H1 (cell line): ENCODE data around the gene GTSE1. TPM values are rescaled to one million over a fixed set of nuclear protein-coding genes. Genes with fewer than 3 reads are reported as not detected.

Source experiments
- CBX8 ChIP-seq: fragments of 300-800, 300-1000 bp; sonication (generic); IDR thresholded peaks from 2 replicates; pipeline ENCODE4 v1.7.1; 2016; ENCODE audit warnings: low read depth, low read length, borderline replicate concordance
- CHD7 ChIP-seq: fragments of 300-600 bp; sonication (generic); IDR thresholded peaks from 2 replicates; pipeline ENCODE4 v1.7.1; 2012; ENCODE audit warnings: low read length, moderate library complexity, mild to moderate bottlenecking, inconsistent platforms; ENCODE audit not compliant: insufficient replicate concordance
- JUN ChIP-seq: IDR thresholded peaks from 2 replicates; pipeline ENCODE4 v1.6.1; 2011; ENCODE audit warnings: low read depth, mild to moderate bottlenecking, improper control_type of control experiment, low read length
- MAX ChIP-seq: IDR thresholded peaks from 2 replicates; pipeline ENCODE4 v1.6.1; 2012; ENCODE audit warnings: inconsistent platforms
- SIX5 ChIP-seq: IDR thresholded peaks from 2 replicates; pipeline ENCODE4 v1.6.1; 2011; ENCODE audit warnings: mild to moderate bottlenecking, low read depth, low read length
- polyA plus RNA-seq, 7 experiments: library from polyadenylated mRNA; depleted of rRNA in 3 of 7; stranded (reverse) in 5 of 7; unstranded in 2 of 7; fragments of >200 nt in 5 of 7; fragments of 200-250 nt in 2 of 7; gene quantifications; 1 replicate in 5 of 7; 2 replicates in 1 of 7; 4 replicates in 1 of 7; pipeline versions ENCODE4 v1.2.1 to v1.2.3, GENCODE V29; 2011 to 2013; ENCODE audit warnings: missing spikeins in 2 of 7, mixed read lengths in 2 of 7
- total RNA-seq: library from RNA; stranded (reverse); fragmentation: NEBNext Ultra II Directional; extraction: Animal tissue kit (Norgen Biotek cat#: 25700); gene quantifications from 2 replicates; pipeline ENCODE4 v1.2.1, GENCODE V29; 2021

The GTSE1 gene
- total and polyA plus RNA-seq, 2 of the 8 experiments (the other 6 are each of a cell fraction or from before 2014, with no cell fraction given): 17.5 to 38.6 TPM

GRCh38 chr22:46350646-46351045, 54.0 kb downstream of the GTSE1 start (continued):
- TF ChIP-seq CHD7 (no peak), SIX5 (no peak), CBX8 (no peak), MAX (no peak), JUN (no peak)
